WTC11 (cell line): ENCODE data around the gene FAM53B. TPM values are rescaled to one million over a fixed set of nuclear protein-coding genes. Genes with fewer than 3 reads are reported as not detected.

Experiments used
- ATAC-seq: fragments of 200-7000 bp; cut with Tn5 transposase; 2 replicates; pipeline ENCODE4 v1.10.0; 2021; ENCODE audit warnings: mild to moderate bottlenecking, moderate library complexity
- CTCF ChIA-PET: fragments of 300-600 bp; sonication (Branson Sonifier 250); formaldehyde crosslinking; loops from one replicate; lab custom pipeline; 2021; ENCODE audit warnings: antibody characterized with exemption; lab: Charles Lee
- POLR2A ChIA-PET: fragments of 350-600 bp; sonication (Branson Sonifier 250); formaldehyde crosslinking; loops from one replicate; lab custom pipeline; 2021; ENCODE audit warnings: antibody characterized with exemption; lab: Charles Lee
- DNase-seq: peaks from one replicate; pipeline ENCODE4 v3.0.0; 2021; ENCODE audit warnings: low spot score
- H3K27ac Mint-ChIP-seq: 2 replicates; pipeline ENCODE4 v1.8.0; 2021; ENCODE audit warnings: mixed read lengths
- H3K27me3 Mint-ChIP-seq: 2 replicates; pipeline ENCODE4 v1.8.0; 2021; ENCODE audit warnings: low read depth, mild to moderate bottlenecking, moderate library complexity, mixed read lengths
- H3K36me3 Mint-ChIP-seq: 2 replicates; pipeline ENCODE4 v1.8.0; 2021; ENCODE audit warnings: mixed read lengths
- H3K4me1 Mint-ChIP-seq: 2 replicates; pipeline ENCODE4 v1.8.0; 2022; ENCODE audit warnings: mixed read lengths
- H3K4me3 Mint-ChIP-seq: 2 replicates; pipeline ENCODE4 v1.8.0; 2021; ENCODE audit warnings: mild to moderate bottlenecking, moderate library complexity, mixed read lengths
- H3K9me3 Mint-ChIP-seq: 2 replicates; pipeline ENCODE4 v1.8.0; 2021; ENCODE audit warnings: mixed read lengths
- ATF1 ChIP-seq: sonication (generic); formaldehyde crosslinking; IDR thresholded peaks from 2 replicates; pipeline ENCODE4 v1.8.1; 2023; ENCODE audit warnings: mild to moderate bottlenecking, moderate library complexity, missing genetic modification reagents
- HMGA2 ChIP-seq: fragments of 250-450 bp; sonication (Bioruptor Pico); IDR thresholded peaks from 2 replicates; pipeline ENCODE4 v1.4.0; 2021; ENCODE audit warnings: mild to moderate bottlenecking, moderate library complexity
- NFE2L1 ChIP-seq: sonication (generic); formaldehyde crosslinking; IDR thresholded peaks from 2 replicates; pipeline ENCODE4 v1.8.1; 2023; ENCODE audit warnings: missing genetic modification reagents
- SMAD3 ChIP-seq: sonication (generic); formaldehyde crosslinking; IDR thresholded peaks from 2 replicates; pipeline ENCODE4 v1.8.0; 2022; ENCODE audit warnings: missing genetic modification reagents, mild to moderate bottlenecking, borderline replicate concordance
- SMAD4 ChIP-seq: sonication (generic); formaldehyde crosslinking; IDR thresholded peaks from 2 replicates; pipeline ENCODE4 v1.8.0; 2022; ENCODE audit warnings: mild to moderate bottlenecking, missing genetic modification reagents
- TCF7 ChIP-seq: sonication (generic); formaldehyde crosslinking; IDR thresholded peaks from 2 replicates; pipeline ENCODE4 v1.8.0; 2022; ENCODE audit warnings: mild to moderate bottlenecking, low read depth, missing genetic modification reagents, moderate library complexity
- TP53 ChIP-seq: sonication (generic); formaldehyde crosslinking; IDR thresholded peaks from 2 replicates; pipeline ENCODE4 v1.8.1; 2023; ENCODE audit warnings: mild to moderate bottlenecking, missing genetic modification reagents
- ZBTB21 ChIP-seq: sonication (generic); formaldehyde crosslinking; IDR thresholded peaks from 2 replicates; pipeline ENCODE4 v1.8.1; 2023; ENCODE audit warnings: mild to moderate bottlenecking, missing genetic modification reagents, borderline replicate concordance
- ZNF232 ChIP-seq: sonication (generic); formaldehyde crosslinking; IDR thresholded peaks from 2 replicates; pipeline ENCODE4 v1.8.0; 2022; ENCODE audit warnings: mild to moderate bottlenecking, missing genetic modification reagents
- ZNF317 ChIP-seq: sonication (generic); formaldehyde crosslinking; IDR thresholded peaks from 2 replicates; pipeline ENCODE4 v1.8.1; 2023; ENCODE audit warnings: low read depth, mild to moderate bottlenecking, moderate library complexity, missing genetic modification reagents, borderline replicate concordance
- ZNF423 ChIP-seq: fragments of 250-450 bp; sonication (Bioruptor Pico); IDR thresholded peaks from 2 replicates; pipeline ENCODE4 v2.1.2; 2022; ENCODE audit warnings: mild to moderate bottlenecking, moderate library complexity
- total RNA-seq: library from RNA; stranded (reverse); gene quantifications from 3 replicates; pipeline ENCODE4 v1.2.3, GENCODE V29; 2021
- TF ChIP-seq, protein P1 (sequence below): sonication (generic); formaldehyde crosslinking; IDR thresholded peaks from 2 replicates; pipeline ENCODE4 v1.8.0; 2022; ENCODE audit warnings: mild to moderate bottlenecking, missing genetic modification reagents
- TF ChIP-seq, protein P2 (sequence below): sonication (generic); formaldehyde crosslinking; IDR thresholded peaks from 2 replicates; pipeline ENCODE4 v1.8.0; 2022; ENCODE audit warnings: mild to moderate bottlenecking, missing genetic modification reagents
- TF ChIP-seq, protein P3 (sequence below): fragments of 250-450 bp; sonication (Bioruptor Pico); conservative IDR thresholded peaks from 2 replicates; pipeline ENCODE4 v1.9.0; 2021; ENCODE audit warnings: mild to moderate bottlenecking
- TF ChIP-seq, protein P4 (sequence below): sonication (generic); formaldehyde crosslinking; IDR thresholded peaks from 2 replicates; pipeline ENCODE4 v1.8.0; 2022; ENCODE audit warnings: mild to moderate bottlenecking, missing genetic modification reagents
- TF ChIP-seq, protein P5 (sequence below): sonication (generic); formaldehyde crosslinking; IDR thresholded peaks from 2 replicates; pipeline ENCODE4 v1.8.1; 2023; ENCODE audit warnings: mild to moderate bottlenecking, missing genetic modification reagents, borderline replicate concordance
- TF ChIP-seq, protein P6 (sequence below): sonication (generic); formaldehyde crosslinking; IDR thresholded peaks from 2 replicates; pipeline ENCODE4 v1.8.0; 2023; ENCODE audit warnings: missing genetic modification reagents
- TF ChIP-seq, protein P7 (sequence below): sonication (generic); formaldehyde crosslinking; IDR thresholded peaks from 2 replicates; pipeline ENCODE4 v1.8.1; 2023; ENCODE audit warnings: mild to moderate bottlenecking, missing genetic modification reagents, moderate library complexity
- TF ChIP-seq, protein P8 (sequence below): fragments of 250-450 bp; sonication (Bioruptor Pico); IDR thresholded peaks from 2 replicates; pipeline ENCODE4 v1.9.0; 2021; ENCODE audit warnings: mild to moderate bottlenecking, borderline replicate concordance

Gene FAM53B
- total RNA-seq, 1 experiment from 2014 or later, result 21.3 TPM

DNA sequence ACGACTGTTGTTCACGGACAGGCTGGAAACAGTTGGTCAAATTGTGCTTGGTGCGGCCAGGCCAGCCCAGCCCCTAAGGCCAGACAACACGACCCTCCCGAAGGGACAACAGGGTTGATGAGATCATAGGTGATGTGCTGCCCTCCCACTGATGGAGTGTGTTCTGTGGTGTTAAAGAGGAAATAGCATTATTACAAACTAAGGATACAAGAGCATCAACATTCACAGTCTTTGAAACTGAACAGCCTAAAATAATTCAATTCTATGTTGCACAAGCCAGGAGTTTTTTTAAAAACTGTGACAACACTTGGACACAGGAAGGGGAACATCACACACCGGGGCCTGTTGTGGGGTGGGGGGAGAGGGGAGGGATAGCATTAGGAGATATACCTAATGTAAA lies 87.6 kb downstream of the FAM53B start (continued):
- TF ChIP-seq ZBTB21 (CRISPR knock-in tag), result no peak
- no peak for TF ChIP-seq ATF1 (CRISPR knock-in tag)
- TF ChIP-seq TCF7 (CRISPR knock-in tag), result no peak
- TF ChIP-seq, protein P1, sequence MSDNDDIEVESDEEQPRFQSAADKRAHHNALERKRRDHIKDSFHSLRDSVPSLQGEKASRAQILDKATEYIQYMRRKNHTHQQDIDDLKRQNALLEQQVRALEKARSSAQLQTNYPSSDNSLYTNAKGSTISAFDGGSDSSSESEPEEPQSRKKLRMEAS (CRISPR knock-in tag), result no peak
- TF ChIP-seq ZNF423, result no peak

DNA sequence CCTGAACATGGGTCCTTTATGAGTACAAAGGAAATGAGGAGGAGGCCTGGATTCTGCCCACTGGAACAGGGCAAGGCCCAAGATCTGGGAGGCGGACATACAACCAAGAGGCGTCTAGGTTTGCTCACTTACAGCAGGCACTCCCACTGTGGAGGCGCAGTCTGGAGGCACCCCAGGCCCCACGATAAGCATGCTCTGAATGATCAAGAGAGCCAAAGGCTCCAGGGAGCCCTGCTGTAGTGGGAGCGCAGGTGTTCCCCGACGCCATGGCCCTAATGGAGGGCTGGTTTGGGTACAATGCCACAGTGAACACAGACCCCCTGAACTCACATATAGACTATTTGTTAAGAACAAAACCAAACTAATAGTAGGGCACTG lies 88.1 kb downstream of the FAM53B start:
- ATAC-seq (no peak), DNase-seq (no peak)
- H3K27me3 Mint-ChIP-seq, result no peaks in the 10 kb centered on the region
- CTCF ChIA-PET, result no interaction called here
- peaks cover 26% of the 10 kb centered on the region for H3K4me1 Mint-ChIP-seq
- H3K9me3 Mint-ChIP-seq, result no peaks in the 10 kb centered on the region
- TF ChIP-seq SMAD3 (CRISPR knock-in tag), result no peak
- TF ChIP-seq HMGA2 (CRISPR knock-in tag), result no peak
- TF ChIP-seq, protein P2, sequence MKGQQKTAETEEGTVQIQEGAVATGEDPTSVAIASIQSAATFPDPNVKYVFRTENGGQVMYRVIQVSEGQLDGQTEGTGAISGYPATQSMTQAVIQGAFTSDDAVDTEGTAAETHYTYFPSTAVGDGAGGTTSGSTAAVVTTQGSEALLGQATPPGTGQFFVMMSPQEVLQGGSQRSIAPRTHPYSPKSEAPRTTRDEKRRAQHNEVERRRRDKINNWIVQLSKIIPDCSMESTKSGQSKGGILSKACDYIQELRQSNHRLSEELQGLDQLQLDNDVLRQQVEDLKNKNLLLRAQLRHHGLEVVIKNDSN (CRISPR knock-in tag), result no peak
- TF ChIP-seq, protein P3, sequence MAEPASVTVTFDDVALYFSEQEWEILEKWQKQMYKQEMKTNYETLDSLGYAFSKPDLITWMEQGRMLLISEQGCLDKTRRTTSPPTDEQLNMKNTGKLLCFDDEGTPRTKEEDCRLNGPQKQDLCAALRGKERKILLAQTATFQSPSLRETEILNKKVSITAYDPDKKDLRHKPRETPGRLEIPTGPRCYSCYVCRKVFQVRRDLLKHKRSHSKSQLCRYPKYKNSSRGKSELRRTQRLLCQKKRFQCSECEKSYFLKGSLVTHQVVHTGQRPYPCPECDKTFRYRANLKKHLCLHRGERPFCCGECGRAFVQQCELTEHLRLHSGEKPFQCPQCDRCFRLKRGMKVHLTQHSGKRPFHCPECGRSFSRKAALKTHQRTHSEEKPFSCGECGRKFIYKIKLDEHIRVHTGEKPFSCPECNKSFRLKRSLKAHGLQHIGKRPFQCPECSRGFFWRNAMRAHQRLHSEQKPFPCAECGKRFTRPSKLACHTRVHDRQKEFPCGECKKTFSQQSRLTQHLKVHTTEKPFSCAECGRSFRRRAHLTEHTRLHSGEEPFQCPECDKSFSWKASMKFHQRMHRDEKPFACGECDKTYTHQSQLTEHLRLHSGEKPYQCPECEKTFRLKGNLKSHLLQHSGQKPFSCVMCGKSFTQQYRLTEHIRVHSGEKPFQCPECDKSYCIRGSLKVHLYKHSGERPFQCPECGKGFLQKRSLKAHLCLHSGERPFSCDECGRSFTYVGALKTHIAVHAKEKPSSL (CRISPR knock-in tag), result no peak
- no peak for TF ChIP-seq ZNF317
- TF ChIP-seq, protein P4, sequence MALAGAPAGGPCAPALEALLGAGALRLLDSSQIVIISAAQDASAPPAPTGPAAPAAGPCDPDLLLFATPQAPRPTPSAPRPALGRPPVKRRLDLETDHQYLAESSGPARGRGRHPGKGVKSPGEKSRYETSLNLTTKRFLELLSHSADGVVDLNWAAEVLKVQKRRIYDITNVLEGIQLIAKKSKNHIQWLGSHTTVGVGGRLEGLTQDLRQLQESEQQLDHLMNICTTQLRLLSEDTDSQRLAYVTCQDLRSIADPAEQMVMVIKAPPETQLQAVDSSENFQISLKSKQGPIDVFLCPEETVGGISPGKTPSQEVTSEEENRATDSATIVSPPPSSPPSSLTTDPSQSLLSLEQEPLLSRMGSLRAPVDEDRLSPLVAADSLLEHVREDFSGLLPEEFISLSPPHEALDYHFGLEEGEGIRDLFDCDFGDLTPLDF (CRISPR knock-in tag), result no peak
- TF ChIP-seq, protein P5, sequence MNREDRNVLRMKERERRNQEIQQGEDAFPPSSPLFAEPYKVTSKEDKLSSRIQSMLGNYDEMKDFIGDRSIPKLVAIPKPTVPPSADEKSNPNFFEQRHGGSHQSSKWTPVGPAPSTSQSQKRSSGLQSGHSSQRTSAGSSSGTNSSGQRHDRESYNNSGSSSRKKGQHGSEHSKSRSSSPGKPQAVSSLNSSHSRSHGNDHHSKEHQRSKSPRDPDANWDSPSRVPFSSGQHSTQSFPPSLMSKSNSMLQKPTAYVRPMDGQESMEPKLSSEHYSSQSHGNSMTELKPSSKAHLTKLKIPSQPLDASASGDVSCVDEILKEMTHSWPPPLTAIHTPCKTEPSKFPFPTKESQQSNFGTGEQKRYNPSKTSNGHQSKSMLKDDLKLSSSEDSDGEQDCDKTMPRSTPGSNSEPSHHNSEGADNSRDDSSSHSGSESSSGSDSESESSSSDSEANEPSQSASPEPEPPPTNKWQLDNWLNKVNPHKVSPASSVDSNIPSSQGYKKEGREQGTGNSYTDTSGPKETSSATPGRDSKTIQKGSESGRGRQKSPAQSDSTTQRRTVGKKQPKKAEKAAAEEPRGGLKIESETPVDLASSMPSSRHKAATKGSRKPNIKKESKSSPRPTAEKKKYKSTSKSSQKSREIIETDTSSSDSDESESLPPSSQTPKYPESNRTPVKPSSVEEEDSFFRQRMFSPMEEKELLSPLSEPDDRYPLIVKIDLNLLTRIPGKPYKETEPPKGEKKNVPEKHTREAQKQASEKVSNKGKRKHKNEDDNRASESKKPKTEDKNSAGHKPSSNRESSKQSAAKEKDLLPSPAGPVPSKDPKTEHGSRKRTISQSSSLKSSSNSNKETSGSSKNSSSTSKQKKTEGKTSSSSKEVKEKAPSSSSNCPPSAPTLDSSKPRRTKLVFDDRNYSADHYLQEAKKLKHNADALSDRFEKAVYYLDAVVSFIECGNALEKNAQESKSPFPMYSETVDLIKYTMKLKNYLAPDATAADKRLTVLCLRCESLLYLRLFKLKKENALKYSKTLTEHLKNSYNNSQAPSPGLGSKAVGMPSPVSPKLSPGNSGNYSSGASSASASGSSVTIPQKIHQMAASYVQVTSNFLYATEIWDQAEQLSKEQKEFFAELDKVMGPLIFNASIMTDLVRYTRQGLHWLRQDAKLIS, result no peak
- TF ChIP-seq, protein P6, sequence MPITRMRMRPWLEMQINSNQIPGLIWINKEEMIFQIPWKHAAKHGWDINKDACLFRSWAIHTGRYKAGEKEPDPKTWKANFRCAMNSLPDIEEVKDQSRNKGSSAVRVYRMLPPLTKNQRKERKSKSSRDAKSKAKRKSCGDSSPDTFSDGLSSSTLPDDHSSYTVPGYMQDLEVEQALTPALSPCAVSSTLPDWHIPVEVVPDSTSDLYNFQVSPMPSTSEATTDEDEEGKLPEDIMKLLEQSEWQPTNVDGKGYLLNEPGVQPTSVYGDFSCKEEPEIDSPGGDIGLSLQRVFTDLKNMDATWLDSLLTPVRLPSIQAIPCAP (CRISPR knock-in tag), result no peak
- no peak for TF ChIP-seq NFE2L1 (CRISPR knock-in tag)
- TF ChIP-seq SMAD4, result no peak
- TF ChIP-seq, protein P7, sequence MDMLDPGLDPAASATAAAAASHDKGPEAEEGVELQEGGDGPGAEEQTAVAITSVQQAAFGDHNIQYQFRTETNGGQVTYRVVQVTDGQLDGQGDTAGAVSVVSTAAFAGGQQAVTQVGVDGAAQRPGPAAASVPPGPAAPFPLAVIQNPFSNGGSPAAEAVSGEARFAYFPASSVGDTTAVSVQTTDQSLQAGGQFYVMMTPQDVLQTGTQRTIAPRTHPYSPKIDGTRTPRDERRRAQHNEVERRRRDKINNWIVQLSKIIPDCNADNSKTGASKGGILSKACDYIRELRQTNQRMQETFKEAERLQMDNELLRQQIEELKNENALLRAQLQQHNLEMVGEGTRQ, result no peak
- TF ChIP-seq, protein P8, sequence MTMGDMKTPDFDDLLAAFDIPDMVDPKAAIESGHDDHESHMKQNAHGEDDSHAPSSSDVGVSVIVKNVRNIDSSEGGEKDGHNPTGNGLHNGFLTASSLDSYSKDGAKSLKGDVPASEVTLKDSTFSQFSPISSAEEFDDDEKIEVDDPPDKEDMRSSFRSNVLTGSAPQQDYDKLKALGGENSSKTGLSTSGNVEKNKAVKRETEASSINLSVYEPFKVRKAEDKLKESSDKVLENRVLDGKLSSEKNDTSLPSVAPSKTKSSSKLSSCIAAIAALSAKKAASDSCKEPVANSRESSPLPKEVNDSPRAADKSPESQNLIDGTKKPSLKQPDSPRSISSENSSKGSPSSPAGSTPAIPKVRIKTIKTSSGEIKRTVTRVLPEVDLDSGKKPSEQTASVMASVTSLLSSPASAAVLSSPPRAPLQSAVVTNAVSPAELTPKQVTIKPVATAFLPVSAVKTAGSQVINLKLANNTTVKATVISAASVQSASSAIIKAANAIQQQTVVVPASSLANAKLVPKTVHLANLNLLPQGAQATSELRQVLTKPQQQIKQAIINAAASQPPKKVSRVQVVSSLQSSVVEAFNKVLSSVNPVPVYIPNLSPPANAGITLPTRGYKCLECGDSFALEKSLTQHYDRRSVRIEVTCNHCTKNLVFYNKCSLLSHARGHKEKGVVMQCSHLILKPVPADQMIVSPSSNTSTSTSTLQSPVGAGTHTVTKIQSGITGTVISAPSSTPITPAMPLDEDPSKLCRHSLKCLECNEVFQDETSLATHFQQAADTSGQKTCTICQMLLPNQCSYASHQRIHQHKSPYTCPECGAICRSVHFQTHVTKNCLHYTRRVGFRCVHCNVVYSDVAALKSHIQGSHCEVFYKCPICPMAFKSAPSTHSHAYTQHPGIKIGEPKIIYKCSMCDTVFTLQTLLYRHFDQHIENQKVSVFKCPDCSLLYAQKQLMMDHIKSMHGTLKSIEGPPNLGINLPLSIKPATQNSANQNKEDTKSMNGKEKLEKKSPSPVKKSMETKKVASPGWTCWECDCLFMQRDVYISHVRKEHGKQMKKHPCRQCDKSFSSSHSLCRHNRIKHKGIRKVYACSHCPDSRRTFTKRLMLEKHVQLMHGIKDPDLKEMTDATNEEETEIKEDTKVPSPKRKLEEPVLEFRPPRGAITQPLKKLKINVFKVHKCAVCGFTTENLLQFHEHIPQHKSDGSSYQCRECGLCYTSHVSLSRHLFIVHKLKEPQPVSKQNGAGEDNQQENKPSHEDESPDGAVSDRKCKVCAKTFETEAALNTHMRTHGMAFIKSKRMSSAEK (CRISPR knock-in tag), result no peak
- no peak for TF ChIP-seq TP53 (CRISPR knock-in tag)
- no peak for TF ChIP-seq ZNF232 (CRISPR knock-in tag)
- POLR2A ChIA-PET, result no interaction called here
- no peak overlapping the region for H3K4me3 Mint-ChIP-seq
- no peak overlapping the region for H3K27ac Mint-ChIP-seq
- H3K36me3 Mint-ChIP-seq, result peaks cover 3% of the 10 kb centered on the region; the same call in 1 of the 2 replicates
